ENCODE results near the gene SLC9A7. TPM values are rescaled to one million over a fixed set of nuclear protein-coding genes. Genes with fewer than 3 reads are reported as not detected.

The SLC9A7 gene
- total and polyA plus RNA-seq, 12 donors = 2.3 to 22.8 (median 12.4) TPM

DNA sequence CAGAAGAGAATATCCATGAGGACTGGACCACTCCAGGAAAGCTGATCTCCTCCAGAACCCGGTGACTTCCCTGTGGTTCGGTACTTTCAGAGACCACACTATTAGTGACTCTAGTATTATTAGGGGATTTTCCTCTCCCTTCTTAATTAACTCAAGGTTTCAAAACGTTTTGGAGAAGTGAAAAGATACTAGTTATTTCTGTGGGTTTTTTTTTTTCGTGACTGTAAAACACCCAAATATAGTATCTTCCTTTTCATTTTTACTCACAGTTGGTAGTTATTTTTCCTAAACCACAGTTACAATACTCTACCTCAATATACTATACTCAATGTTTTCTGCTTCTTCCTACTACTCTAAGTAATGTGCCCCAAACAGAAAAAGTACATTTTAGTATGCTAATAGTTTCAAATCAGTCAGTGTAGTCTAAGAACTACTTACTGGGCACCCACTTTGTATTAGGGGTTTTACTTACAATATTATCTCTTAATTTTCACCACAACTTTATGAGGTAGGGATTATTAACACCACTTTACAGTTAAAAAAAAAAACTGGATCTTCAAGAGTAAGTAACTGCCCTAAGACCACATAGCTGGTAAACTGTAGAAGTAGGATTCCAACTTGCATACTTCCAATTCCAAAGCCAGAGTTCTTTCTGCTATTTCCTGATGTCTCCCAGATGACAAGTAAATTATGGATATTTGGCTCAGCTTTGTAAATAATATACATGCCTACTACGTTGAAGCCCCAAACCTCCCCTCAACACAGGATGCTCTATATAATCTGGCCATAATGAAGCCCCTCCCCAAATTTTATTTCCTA, 45.0 kb downstream of the SLC9A7 start:
- no peak for DNase-seq
- no peak for TF ChIP-seq POLR2A (IDR thresholded peaks at IDR 0.05)
- TF ChIP-seq, protein P1, sequence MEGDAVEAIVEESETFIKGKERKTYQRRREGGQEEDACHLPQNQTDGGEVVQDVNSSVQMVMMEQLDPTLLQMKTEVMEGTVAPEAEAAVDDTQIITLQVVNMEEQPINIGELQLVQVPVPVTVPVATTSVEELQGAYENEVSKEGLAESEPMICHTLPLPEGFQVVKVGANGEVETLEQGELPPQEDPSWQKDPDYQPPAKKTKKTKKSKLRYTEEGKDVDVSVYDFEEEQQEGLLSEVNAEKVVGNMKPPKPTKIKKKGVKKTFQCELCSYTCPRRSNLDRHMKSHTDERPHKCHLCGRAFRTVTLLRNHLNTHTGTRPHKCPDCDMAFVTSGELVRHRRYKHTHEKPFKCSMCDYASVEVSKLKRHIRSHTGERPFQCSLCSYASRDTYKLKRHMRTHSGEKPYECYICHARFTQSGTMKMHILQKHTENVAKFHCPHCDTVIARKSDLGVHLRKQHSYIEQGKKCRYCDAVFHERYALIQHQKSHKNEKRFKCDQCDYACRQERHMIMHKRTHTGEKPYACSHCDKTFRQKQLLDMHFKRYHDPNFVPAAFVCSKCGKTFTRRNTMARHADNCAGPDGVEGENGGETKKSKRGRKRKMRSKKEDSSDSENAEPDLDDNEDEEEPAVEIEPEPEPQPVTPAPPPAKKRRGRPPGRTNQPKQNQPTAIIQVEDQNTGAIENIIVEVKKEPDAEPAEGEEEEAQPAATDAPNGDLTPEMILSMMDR (IDR thresholded peaks at IDR 0.05) = no peak
- no peaks in the 10 kb centered on the region for H3K4me1 ChIP-seq (replicated peaks in 1 of 2)
- no peak overlapping the region for H3K4me3 ChIP-seq
- H3K9me3 ChIP-seq (replicated peaks in 1 of 3) = no peaks in the 10 kb centered on the region
- no peaks in the 10 kb centered on the region for H3K27me3 ChIP-seq
- 55 to 65% (median 62%) methylated on average over 5 of the region's 5 CpGs for WGBS, 4 donors
- H3K27ac ChIP-seq = no peak overlapping the region
- intact Hi-C loops (cut with DNase I) = no loop called here
- H3K36me3 ChIP-seq (replicated peaks in 1 of 2) = no peaks in the 10 kb centered on the region

DNA sequence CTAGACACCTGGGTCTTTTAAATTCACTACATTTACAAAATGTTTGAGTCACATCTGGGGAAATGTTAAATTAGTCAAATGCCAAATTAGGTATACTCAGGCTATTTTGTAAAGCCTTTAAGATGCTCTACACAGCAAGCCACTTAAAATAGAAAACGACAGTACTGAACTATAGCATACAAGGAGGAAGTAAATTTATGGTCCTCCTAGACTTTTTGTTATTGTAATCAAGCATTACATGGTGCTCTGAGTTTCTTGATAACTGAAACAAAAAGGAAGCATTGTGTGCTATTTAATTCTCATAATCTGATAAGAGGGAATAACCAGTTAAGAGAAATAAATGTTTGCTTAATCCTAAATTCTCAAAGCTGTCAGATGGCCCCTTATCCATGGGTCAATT, 46.2 kb downstream of the SLC9A7 start:
- 37 to 71% (median 49%) methylated on average over 1 of the region's 1 CpG for WGBS, 4 donors
- no peak overlapping the region for H3K27ac ChIP-seq
- no peaks in the 10 kb centered on the region for H3K27me3 ChIP-seq
- no peaks in the 10 kb centered on the region for H3K9me3 ChIP-seq (replicated peaks in 1 of 3)
- H3K4me3 ChIP-seq = no peak overlapping the region
- H3K4me1 ChIP-seq (replicated peaks in 1 of 2) = no peaks in the 10 kb centered on the region
- intact Hi-C loops (cut with DNase I) = no loop called here
- DNase-seq = no peak
- TF ChIP-seq, protein P1 (IDR thresholded peaks at IDR 0.05) = no peak
- TF ChIP-seq POLR2A (IDR thresholded peaks at IDR 0.05) = no peak
- no peaks in the 10 kb centered on the region for H3K36me3 ChIP-seq (replicated peaks in 1 of 2)

DNA sequence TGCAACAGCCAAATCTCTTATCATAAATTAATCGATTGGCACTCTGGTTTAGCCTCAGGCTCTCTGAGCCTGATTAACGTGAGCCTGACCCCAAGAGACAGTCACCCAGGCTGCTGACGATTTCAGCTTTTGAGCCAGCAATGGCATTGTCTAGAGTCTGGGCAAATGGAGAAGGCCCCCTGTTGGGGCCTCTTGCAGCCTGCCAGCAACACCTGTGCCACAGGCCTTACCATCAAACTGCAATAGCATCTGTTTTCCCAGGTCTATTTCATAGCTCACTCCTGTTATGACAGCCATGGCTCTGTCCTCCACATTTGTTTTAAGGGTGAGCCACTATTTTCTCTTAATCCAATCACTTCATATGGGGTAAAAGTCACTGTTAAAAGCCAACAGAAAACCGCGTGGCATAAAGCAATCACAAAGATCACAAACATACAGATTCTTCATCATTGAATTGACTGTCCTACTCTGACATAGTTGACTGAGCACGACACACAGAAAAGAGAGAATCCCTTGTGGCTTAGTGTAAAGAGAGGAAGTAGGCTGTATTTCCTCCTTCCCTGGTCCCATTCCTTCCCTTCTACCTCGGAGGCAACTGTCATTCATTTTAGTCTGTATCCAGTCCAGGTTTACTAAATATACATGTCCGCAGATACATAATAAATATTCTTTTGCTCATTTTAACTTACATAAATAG, 47.8 kb downstream of the SLC9A7 start:
- TF ChIP-seq, protein P1 (IDR thresholded peaks at IDR 0.05) = no peak
- no peak for TF ChIP-seq POLR2A (IDR thresholded peaks at IDR 0.05)
- WGBS, 4 donors = 52 to 75% (median 66%) methylated on average over 8 of the region's 8 CpGs

DNA sequence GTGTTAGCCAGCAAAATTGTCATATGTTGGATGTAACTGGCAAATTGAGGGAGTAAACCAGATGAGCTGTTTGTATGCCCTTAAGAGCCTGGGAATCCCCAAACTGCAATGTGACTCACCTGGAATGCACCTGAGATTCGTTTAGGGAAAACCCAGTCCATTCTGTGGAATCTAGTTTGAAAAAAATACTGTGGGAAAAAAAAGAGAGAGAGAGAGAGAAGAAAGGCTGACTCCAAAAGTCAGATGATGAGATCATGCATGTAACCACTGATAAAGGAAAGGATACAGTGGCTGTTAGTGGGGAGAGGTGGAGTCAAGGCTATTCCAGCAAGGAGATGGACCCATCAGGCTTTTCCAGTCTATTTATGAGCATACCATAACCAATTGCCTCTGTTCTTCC, 48.5 kb downstream of the SLC9A7 start:
- 8 to 22% (median 16%) methylated on average over 1 of the region's 1 CpG for WGBS, 4 donors

More for the DNA sequence above, 47.8 kb downstream of the SLC9A7 start:
- intact Hi-C loops (cut with DNase I) = no loop called here
- Histone ChIP-seq H3K36me3 (replicated peaks in 1 of 2) (no peaks in the 10 kb centered on the region), H3K9me3 (replicated peaks in 1 of 3) (no peaks in the 10 kb centered on the region), H3K27me3 (peaks cover 7% of the 10 kb centered on the region), H3K4me3 (no peak overlapping the region), H3K4me1 (replicated peaks in 1 of 2) (no peaks in the 10 kb centered on the region), H3K27ac (no peak overlapping the region)
- no peak for DNase-seq

More for the DNA sequence above, 48.5 kb downstream of the SLC9A7 start:
- no peak for TF ChIP-seq POLR2A (IDR thresholded peaks at IDR 0.05)
- TF ChIP-seq, protein P1 (IDR thresholded peaks at IDR 0.05) = no peak
- Histone ChIP-seq H3K9me3 (replicated peaks in 1 of 3) (no peaks in the 10 kb centered on the region), H3K4me1 (replicated peaks in 1 of 2) (no peaks in the 10 kb centered on the region), H3K4me3 (no peak overlapping the region), H3K36me3 (replicated peaks in 1 of 2) (no peaks in the 10 kb centered on the region), H3K27me3 (peaks cover 10% of the 10 kb centered on the region), H3K27ac (no peak overlapping the region)
- DNase-seq = no peak
- intact Hi-C loops (cut with DNase I) = no loop called here

Data from adrenal gland (tissue), 12 donors.